Spinal cord (tissue), 10 donors: ENCODE measurements around the gene MKS1. TPM values are rescaled to one million over a fixed set of nuclear protein-coding genes. Genes with fewer than 3 reads are reported as not detected.

ENCODE experiments used
- DNase-seq, 6 donors: peaks; one replicate each; pipeline versions ENCODE4 v3.0.0 to v3.0.0-alpha.2; 2013 to 2015; ENCODE audit warnings: low spot score in 6 of 6, low read depth in 4 of 6
- H3K27ac ChIP-seq: one replicate; pipeline ENCODE4 v1.5.1; 2013; ENCODE audit warnings: low read depth, low read length, control low read depth
- H3K27me3 ChIP-seq: one replicate; pipeline ENCODE4 v1.6.1; 2013; ENCODE audit warnings: low read length; ENCODE audit not compliant: control insufficient read depth, insufficient read depth
- H3K36me3 ChIP-seq: one replicate; pipeline ENCODE4 v1.6.1; 2013; ENCODE audit warnings: low read length; ENCODE audit not compliant: control insufficient read depth, insufficient read depth
- H3K4me1 ChIP-seq: one replicate; pipeline ENCODE4 v1.6.1; 2013; ENCODE audit warnings: low read length; ENCODE audit not compliant: control insufficient read depth, insufficient read depth
- H3K4me3 ChIP-seq: one replicate; pipeline ENCODE4 v1.5.1; 2013; ENCODE audit warnings: low read depth, low read length, control low read depth
- H3K9me3 ChIP-seq: one replicate; pipeline ENCODE4 v1.6.1; 2013; ENCODE audit warnings: low read length; ENCODE audit not compliant: control insufficient read depth, insufficient read depth
- WGBS: methylation state at CpG from one replicate; pipeline ENCODE4 v1.1.5; 2013; ENCODE audit warnings: missing lambda C conversion rate; ENCODE audit not compliant: insufficient coverage; 5-methylcytosine and 5-hydroxymethylcytosine counted together
- polyA plus RNA-seq, 2 donors: library from polyadenylated mRNA; unstranded; fragments of 120-200 nt; gene quantifications; one replicate each; pipeline ENCODE4 v1.2.1, GENCODE V29; 2013; ENCODE audit not compliant: insufficient read length in 2 of 2
- total RNA-seq, 2 donors: library from RNA; depleted of rRNA in 1 of 2; stranded (reverse); fragments of 120-200 nt in 1 of 2; fragments of >200 nt in 1 of 2; gene quantifications; one replicate each; pipeline versions ENCODE4 v1.2.3 to v1.2.4, GENCODE V29; 2013 to 2014
- donor health status: healthy.

The MKS1 gene
- total and polyA plus RNA-seq, 4 donors, result 15.8 to 29.0 (median 25.2) TPM

DNA sequence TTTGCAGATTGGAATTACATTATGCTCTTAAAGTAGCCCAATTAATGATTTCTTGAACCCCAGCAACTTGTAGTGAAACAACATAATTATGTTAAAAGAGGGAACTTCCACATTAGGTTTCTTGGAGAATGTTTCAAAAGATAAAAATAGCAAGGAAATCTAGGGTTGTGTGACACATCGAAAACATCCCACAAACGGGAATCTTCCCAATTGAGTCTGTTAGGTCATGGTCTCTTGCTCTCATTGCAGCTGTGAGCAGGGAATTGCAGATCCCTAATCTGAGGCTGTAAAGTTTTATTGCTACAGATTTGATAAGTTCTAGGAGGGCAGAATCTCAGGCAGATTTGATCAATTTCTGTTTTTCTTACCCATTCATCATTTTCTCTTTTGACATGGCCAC is 12.6 kb upstream of the MKS1 start:
- peaks cover 16% of the 10 kb centered on the region for H3K27me3 ChIP-seq
- H3K9me3 ChIP-seq, result no peaks in the 10 kb centered on the region
- H3K27ac ChIP-seq, result no peak overlapping the region
- 74% methylated on average over 2 of the region's 2 CpGs for WGBS
- no peaks in the 10 kb centered on the region for H3K4me1 ChIP-seq
- no peak overlapping the region for H3K4me3 ChIP-seq
- DNase-seq, result no peak
- H3K36me3 ChIP-seq, result no peaks in the 10 kb centered on the region

DNA sequence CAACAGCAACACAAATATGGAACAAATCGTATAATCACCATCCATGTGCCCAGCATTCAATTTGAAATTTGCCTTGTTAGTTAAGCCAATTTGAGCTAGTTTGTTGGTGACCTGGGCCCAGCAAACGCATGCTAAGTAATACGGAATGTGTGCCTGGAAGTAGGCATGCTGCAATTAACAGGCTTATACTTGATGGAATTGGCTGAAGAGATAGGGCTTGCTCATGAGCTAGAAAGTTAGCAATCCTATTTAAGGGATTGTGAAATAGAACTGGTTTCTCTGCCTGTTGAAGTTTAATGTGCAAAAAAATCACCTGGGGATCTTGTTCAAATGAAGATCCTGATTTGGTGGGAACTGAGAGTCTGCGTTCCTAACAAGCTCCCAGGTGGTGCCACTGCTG is 10.8 kb upstream of the MKS1 start:
- H3K4me3 ChIP-seq, result no peak overlapping the region
- H3K27ac ChIP-seq, result no peak overlapping the region
- no peaks in the 10 kb centered on the region for H3K4me1 ChIP-seq
- H3K9me3 ChIP-seq, result no peaks in the 10 kb centered on the region
- H3K36me3 ChIP-seq, result no peaks in the 10 kb centered on the region
- 86% methylated on average over 3 of the region's 4 CpGs for WGBS
- DNase-seq, result no peak
- peaks cover 12% of the 10 kb centered on the region for H3K27me3 ChIP-seq

- no peaks in the 10 kb centered on the region for H3K9me3 ChIP-seq
- no peak overlapping the region for H3K27ac ChIP-seq
- no peak overlapping the region for H3K4me3 ChIP-seq
- DNase-seq, result no peak
- WGBS, result 33% methylated on average over 1 of the region's 1 CpG
- H3K27me3 ChIP-seq, result peaks cover 8% of the 10 kb centered on the region
- H3K36me3 ChIP-seq, result no peaks in the 10 kb centered on the region
- no peaks in the 10 kb centered on the region for H3K4me1 ChIP-seq
Observed at GRCh38 chr17:58229384-58229783, 10.3 kb upstream of the MKS1 start.

- WGBS, result 44% methylated on average over 2 of the region's 3 CpGs
- DNase-seq, result no peak
- Histone ChIP-seq H3K4me1 (no peaks in the 10 kb centered on the region), H3K36me3 (no peaks in the 10 kb centered on the region), H3K27me3 (peaks cover 4% of the 10 kb centered on the region), H3K9me3 (no peaks in the 10 kb centered on the region), H3K27ac (no peak overlapping the region), H3K4me3 (no peak overlapping the region)
Observed at GRCh38 chr17:58228679-58229078, 9.6 kb upstream of the MKS1 start.

GRCh38 chr17:58227733-58228132 is 8.7 kb upstream of the MKS1 start:
- Histone ChIP-seq H3K4me3 (no peak overlapping the region), H3K27me3 (peaks cover 2% of the 10 kb centered on the region), H3K27ac (no peak overlapping the region), H3K9me3 (no peaks in the 10 kb centered on the region), H3K4me1 (no peaks in the 10 kb centered on the region), H3K36me3 (no peaks in the 10 kb centered on the region)
- WGBS, result 100% methylated on average over 3 of the region's 3 CpGs
- DNase-seq, result no peak

- no peaks in the 10 kb centered on the region for H3K9me3 ChIP-seq
- DNase-seq, result no peak
- no peak overlapping the region for H3K4me3 ChIP-seq
- 33% methylated on average over 1 of the region's 1 CpG for WGBS
- no peaks in the 10 kb centered on the region for H3K36me3 ChIP-seq
- H3K27ac ChIP-seq, result no peak overlapping the region
- H3K27me3 ChIP-seq, result peaks cover 2% of the 10 kb centered on the region
- peaks cover 2% of the 10 kb centered on the region for H3K4me1 ChIP-seq
Observed at GRCh38 chr17:58224315-58224714, 5.3 kb upstream of the MKS1 start.

GRCh38 chr17:58219789-58220183 is 731 bp upstream of the MKS1 start:
- H3K27me3 ChIP-seq, result peaks cover 2% of the 10 kb centered on the region
- H3K9me3 ChIP-seq, result no peaks in the 10 kb centered on the region
- H3K4me1 ChIP-seq, result peaks cover 9% of the 10 kb centered on the region
- 28% methylated on average over 7 of the region's 7 CpGs for WGBS
- peak overlapping the region; percentile 90 for H3K4me3 ChIP-seq
- peak overlapping the region; percentile 63 for H3K27ac ChIP-seq
- peak in 2 of 6 donors; percentile 4 to 14 for DNase-seq
- H3K36me3 ChIP-seq, result peaks cover 6% of the 10 kb centered on the region

DNA sequence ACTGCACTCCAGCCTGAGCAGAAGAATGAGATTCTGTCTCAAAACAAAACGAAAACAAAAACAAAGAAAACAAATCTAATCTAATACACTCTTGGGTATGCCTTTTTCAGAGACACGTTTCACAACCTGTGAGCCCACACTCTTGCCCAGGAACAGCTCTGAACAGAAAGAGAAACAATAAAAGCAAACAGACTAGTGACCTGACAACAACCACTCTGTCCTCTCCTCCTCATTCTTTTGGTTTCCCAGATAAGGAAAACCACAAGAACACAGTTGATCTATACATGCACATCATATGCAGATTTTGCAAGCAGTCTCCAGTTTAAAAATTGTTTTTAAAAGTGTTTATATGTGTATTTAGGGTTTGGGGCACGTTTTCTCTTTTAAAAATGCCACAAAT is 1.3 kb downstream of the MKS1 start:
- Histone ChIP-seq H3K4me1 (peaks cover 9% of the 10 kb centered on the region), H3K9me3 (no peaks in the 10 kb centered on the region), H3K27ac (no peak overlapping the region), H3K4me3 (no peak overlapping the region), H3K27me3 (no peaks in the 10 kb centered on the region), H3K36me3 (peaks cover 17% of the 10 kb centered on the region)
- 100% methylated on average over 3 of the region's 3 CpGs for WGBS
- DNase-seq, result no peak

- Histone ChIP-seq H3K4me3 (no peak overlapping the region), H3K9me3 (no peaks in the 10 kb centered on the region), H3K27me3 (no peaks in the 10 kb centered on the region), H3K36me3 (peaks cover 31% of the 10 kb centered on the region), H3K27ac (no peak overlapping the region), H3K4me1 (peaks cover 9% of the 10 kb centered on the region)
- peak in 1 of 6 donors; percentile 5 for DNase-seq
Observed at GRCh38 chr17:58215685-58216084, 3.4 kb downstream of the MKS1 start.

DNA sequence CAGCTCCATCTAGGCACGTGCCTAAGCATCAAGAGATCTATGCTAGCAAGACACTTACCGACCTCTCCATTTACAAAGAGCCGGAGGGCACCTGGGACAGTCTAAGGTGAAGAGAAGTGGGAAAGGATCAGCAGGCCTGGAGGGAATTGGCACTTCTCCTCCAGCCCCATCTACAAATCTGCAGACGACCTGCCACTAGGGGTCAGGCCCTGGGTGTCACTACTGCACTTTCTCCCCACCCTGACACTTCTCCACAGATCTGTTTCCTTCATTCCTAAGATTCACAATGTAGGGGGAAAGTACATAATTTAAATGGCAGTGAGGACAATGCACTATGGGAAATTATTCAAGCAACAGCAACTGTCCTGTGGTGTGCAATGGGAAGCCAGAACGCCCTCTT is 8.1 kb downstream of the MKS1 start:
- H3K27me3 ChIP-seq, result no peaks in the 10 kb centered on the region
- no CpG with 5 or more reads among the region's 5 CpGs for WGBS
- H3K27ac ChIP-seq, result no peak overlapping the region
- peaks cover 60% of the 10 kb centered on the region for H3K36me3 ChIP-seq
- H3K4me1 ChIP-seq, result no peaks in the 10 kb centered on the region
- no peak overlapping the region for H3K4me3 ChIP-seq
- DNase-seq, result no peak
- H3K9me3 ChIP-seq, result no peaks in the 10 kb centered on the region
